HepG2 (cell line): ENCODE data around the gene HOXA6.

ENCODE experiments used
- CBX5 ChIP-seq: sonication (generic); formaldehyde crosslinking; IDR thresholded peaks from 2 replicates; pipeline ENCODE4 v1.4.0; 2020; ENCODE audit warnings: missing genetic modification reagents, borderline replicate concordance
- EZH2 ChIP-seq: conservative IDR thresholded peaks from 2 replicates; pipeline ENCODE4 v1.6.1; 2012; ENCODE audit warnings: mild to moderate bottlenecking, low read depth, low read length, moderate library complexity
- FOXK1 ChIP-seq: sonication (generic); formaldehyde crosslinking; IDR thresholded peaks from 2 replicates; pipeline ENCODE4 v1.4.0; 2020; ENCODE audit warnings: low read depth, missing genetic modification reagents, borderline replicate concordance
- NR2C2 ChIP-seq: sonication (generic); formaldehyde crosslinking; IDR thresholded peaks from 2 replicates; pipeline ENCODE4 v1.4.0; 2020; ENCODE audit warnings: missing genetic modification reagents, mild to moderate bottlenecking, moderate library complexity, borderline replicate concordance
- PCBP2 ChIP-seq: fragments of 200-400 bp; formaldehyde crosslinking; optimal IDR thresholded peaks from 2 replicates; pipeline ENCODE3; 2018; ENCODE audit warnings: low read length, low read depth; ENCODE audit not compliant: poor library complexity, severe bottlenecking
- PTBP1 ChIP-seq: fragments of 200-400 bp; formaldehyde crosslinking; IDR thresholded peaks from 2 replicates; pipeline ENCODE4 v1.6.1; 2018; ENCODE audit warnings: low read length, low read depth; ENCODE audit not compliant: poor library complexity, severe bottlenecking
- REPIN1 ChIP-seq: sonication (generic); formaldehyde crosslinking; IDR thresholded peaks from 2 replicates; pipeline ENCODE4 v1.8.0; 2022; ENCODE audit warnings: missing genetic modification reagents, low read depth, mild to moderate bottlenecking, borderline replicate concordance
- RXRA ChIP-seq: sonication (generic); formaldehyde crosslinking; IDR thresholded peaks from 2 replicates; pipeline ENCODE4 v1.5.1; 2020; ENCODE audit warnings: missing genetic modification reagents
- YY1 ChIP-seq: IDR thresholded peaks from 2 replicates; pipeline ENCODE4 v1.6.1; 2011; ENCODE audit warnings: low read length, low read depth, moderate library complexity, mild to moderate bottlenecking; ENCODE audit not compliant: insufficient read depth, insufficient replicate concordance
- ZBTB1 ChIP-seq: sonication (generic); formaldehyde crosslinking; IDR thresholded peaks from 2 replicates; pipeline ENCODE4 v1.4.0; 2020; ENCODE audit warnings: missing genetic modification reagents, borderline replicate concordance
- ZNF749 ChIP-seq: sonication (generic); formaldehyde crosslinking; IDR thresholded peaks from 2 replicates; pipeline ENCODE4 v1.8.0; 2022; ENCODE audit warnings: mild to moderate bottlenecking, missing genetic modification reagents, moderate library complexity, borderline replicate concordance
- TF ChIP-seq, protein P1 (sequence below): sonication (generic); formaldehyde crosslinking; IDR thresholded peaks from 2 replicates; pipeline ENCODE4 v1.4.0; 2020; ENCODE audit warnings: missing genetic modification reagents
- TF ChIP-seq, protein P2 (sequence below): IDR thresholded peaks from 2 replicates; pipeline ENCODE4 v1.6.1; 2012; ENCODE audit warnings: low read length, improper control_type of control experiment
- TF ChIP-seq, protein P3 (sequence below): sonication (generic); formaldehyde crosslinking; IDR thresholded peaks from 2 replicates; pipeline ENCODE4 v1.5.0; 2020; ENCODE audit warnings: mild to moderate bottlenecking, missing genetic modification reagents, moderate library complexity

DNA sequence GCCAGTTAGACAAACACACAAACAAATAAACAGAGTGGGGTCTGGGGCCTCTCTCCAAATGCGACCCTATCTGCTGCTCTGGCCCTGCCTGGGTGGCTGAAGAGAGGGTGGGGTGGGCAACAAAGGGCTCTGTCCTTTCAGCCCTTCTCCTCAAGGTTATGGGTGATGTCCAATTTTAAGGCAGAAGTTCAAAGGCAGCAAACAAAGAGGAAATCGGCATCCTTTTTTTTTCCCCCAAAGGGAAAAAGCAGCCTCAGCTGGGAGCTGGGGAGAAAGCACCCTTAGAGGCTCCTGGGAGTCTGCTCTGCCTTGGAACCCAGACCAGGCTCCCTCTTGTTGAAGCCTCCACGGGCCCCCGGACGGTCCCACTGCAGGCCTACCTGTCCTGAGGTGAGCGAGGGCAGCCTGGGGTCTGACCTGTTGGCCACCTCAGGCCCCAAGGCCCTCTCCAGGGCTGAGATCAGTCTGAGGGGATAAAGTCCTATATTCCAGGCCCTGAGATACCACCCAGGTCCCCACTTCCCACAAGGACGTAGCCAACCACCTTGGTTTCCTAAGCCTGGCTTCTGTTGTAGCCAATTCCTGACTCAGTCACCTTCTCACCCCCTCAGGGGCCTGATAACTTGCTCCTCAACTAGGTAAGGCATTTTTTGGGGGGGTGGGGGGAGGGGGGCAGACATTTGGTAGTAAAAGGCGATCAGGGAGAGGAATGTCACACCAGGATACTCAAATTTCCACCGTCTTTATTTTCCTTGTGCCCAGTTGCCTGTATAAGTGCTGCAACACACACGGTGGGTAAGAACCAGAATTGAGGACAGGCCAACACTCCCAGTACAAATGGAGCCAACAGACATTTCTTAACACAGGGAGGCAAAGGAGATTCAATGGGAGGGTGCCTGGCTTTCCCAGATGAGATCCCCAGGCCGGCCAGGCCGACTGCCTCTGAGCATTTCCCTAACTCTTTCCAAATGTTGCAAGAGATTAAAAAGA lies 33.2 kb upstream of the HOXA6 start:
- no peak for TF ChIP-seq FOXK1
- no peak for TF ChIP-seq REPIN1
- TF ChIP-seq PCBP2 = no peak
- no peak for TF ChIP-seq ZBTB1
- TF ChIP-seq, protein P1, sequence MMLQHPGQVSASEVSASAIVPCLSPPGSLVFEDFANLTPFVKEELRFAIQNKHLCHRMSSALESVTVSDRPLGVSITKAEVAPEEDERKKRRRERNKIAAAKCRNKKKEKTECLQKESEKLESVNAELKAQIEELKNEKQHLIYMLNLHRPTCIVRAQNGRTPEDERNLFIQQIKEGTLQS = no peak
- TF ChIP-seq, protein P2, sequence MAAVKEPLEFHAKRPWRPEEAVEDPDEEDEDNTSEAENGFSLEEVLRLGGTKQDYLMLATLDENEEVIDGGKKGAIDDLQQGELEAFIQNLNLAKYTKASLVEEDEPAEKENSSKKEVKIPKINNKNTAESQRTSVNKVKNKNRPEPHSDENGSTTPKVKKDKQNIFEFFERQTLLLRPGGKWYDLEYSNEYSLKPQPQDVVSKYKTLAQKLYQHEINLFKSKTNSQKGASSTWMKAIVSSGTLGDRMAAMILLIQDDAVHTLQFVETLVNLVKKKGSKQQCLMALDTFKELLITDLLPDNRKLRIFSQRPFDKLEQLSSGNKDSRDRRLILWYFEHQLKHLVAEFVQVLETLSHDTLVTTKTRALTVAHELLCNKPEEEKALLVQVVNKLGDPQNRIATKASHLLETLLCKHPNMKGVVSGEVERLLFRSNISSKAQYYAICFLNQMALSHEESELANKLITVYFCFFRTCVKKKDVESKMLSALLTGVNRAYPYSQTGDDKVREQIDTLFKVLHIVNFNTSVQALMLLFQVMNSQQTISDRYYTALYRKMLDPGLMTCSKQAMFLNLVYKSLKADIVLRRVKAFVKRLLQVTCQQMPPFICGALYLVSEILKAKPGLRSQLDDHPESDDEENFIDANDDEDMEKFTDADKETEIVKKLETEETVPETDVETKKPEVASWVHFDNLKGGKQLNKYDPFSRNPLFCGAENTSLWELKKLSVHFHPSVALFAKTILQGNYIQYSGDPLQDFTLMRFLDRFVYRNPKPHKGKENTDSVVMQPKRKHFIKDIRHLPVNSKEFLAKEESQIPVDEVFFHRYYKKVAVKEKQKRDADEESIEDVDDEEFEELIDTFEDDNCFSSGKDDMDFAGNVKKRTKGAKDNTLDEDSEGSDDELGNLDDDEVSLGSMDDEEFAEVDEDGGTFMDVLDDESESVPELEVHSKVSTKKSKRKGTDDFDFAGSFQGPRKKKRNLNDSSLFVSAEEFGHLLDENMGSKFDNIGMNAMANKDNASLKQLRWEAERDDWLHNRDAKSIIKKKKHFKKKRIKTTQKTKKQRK = no peak
- no peak for TF ChIP-seq CBX5 (CRISPR knock-in tag)
- TF ChIP-seq YY1 = no peak
- no peak for TF ChIP-seq PTBP1
- TF ChIP-seq RXRA (CRISPR knock-in tag) = no peak
- TF ChIP-seq, protein P3, sequence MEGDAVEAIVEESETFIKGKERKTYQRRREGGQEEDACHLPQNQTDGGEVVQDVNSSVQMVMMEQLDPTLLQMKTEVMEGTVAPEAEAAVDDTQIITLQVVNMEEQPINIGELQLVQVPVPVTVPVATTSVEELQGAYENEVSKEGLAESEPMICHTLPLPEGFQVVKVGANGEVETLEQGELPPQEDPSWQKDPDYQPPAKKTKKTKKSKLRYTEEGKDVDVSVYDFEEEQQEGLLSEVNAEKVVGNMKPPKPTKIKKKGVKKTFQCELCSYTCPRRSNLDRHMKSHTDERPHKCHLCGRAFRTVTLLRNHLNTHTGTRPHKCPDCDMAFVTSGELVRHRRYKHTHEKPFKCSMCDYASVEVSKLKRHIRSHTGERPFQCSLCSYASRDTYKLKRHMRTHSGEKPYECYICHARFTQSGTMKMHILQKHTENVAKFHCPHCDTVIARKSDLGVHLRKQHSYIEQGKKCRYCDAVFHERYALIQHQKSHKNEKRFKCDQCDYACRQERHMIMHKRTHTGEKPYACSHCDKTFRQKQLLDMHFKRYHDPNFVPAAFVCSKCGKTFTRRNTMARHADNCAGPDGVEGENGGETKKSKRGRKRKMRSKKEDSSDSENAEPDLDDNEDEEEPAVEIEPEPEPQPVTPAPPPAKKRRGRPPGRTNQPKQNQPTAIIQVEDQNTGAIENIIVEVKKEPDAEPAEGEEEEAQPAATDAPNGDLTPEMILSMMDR = no peak
- no peak for TF ChIP-seq EZH2
- no peak for TF ChIP-seq NR2C2 (CRISPR knock-in tag)
- no peak for TF ChIP-seq ZNF749 (CRISPR knock-in tag)
